GM12872 (cell line): ENCODE results near the gene ATP6V0C.

Source experiments
- CTCF ChIP-seq: IDR thresholded peaks from 3 replicates; pipeline ENCODE4 v1.5.1; 2011; ENCODE audit warnings: low read depth, mild to moderate bottlenecking, low read length, moderate library complexity; ENCODE audit not compliant: insufficient read depth

ATP6V0C gene

GRCh38 chr16:2497116-2497630 lies 16.6 kb upstream of the ATP6V0C start:
- no peak for TF ChIP-seq CTCF

GRCh38 chr16:2497695-2498484 lies 15.9 kb upstream of the ATP6V0C start:
- no peak for TF ChIP-seq CTCF

GRCh38 chr16:2498531-2499253 lies 15.1 kb upstream of the ATP6V0C start:
- TF ChIP-seq CTCF, result no peak

GRCh38 chr16:2499454-2499853 lies 14.3 kb upstream of the ATP6V0C start:
- no peak for TF ChIP-seq CTCF

- no peak for TF ChIP-seq CTCF
Observed at GRCh38 chr16:2499890-2500429, 13.8 kb upstream of the ATP6V0C start.

GRCh38 chr16:2500430-2500917 lies 13.3 kb upstream of the ATP6V0C start:
- no peak for TF ChIP-seq CTCF
